Panc1 (cell line): ENCODE data around the gene MYT1. TPM values are rescaled to one million over a fixed set of nuclear protein-coding genes. Genes with fewer than 3 reads are reported as not detected.

ENCODE experiments used
- ATAC-seq: fragments of 200-7000 bp; cut with Tn5 transposase; 2 replicates; pipeline ENCODE4 v1.9.1; 2020; ENCODE audit warnings: mild to moderate bottlenecking, moderate library complexity
- BruUV-seq: library from RNA; stranded (reverse); fragments of 400-500 nt; replicated peaks from 2 replicates; lab custom pipeline; 2021; lab: Mats Ljungman, UMichigan
- CTCF ChIA-PET: fragments of 300-600 bp; sonication (Branson Sonifier 250); formaldehyde crosslinking; loops from one replicate; lab custom pipeline; 2022; ENCODE audit warnings: antibody characterized with exemption; lab: Charles Lee
- POLR2A ChIA-PET: fragments of 300-600 bp; sonication (Branson Sonifier 250); formaldehyde crosslinking; loops from one replicate; lab custom pipeline; 2022; ENCODE audit warnings: antibody characterized with exemption; lab: Charles Lee
- DNase-seq: peaks from one replicate; pipeline ENCODE4 v3.0.0-alpha.2; 2010; ENCODE audit warnings: low read depth, low spot score
- H3K27ac ChIP-seq: 2 replicates; pipeline ENCODE4 v1.5.1; 2011; ENCODE audit warnings: mild to moderate bottlenecking, low read length, inconsistent platforms
- H3K27me3 ChIP-seq: fragments of 200-500 bp; sonication (Bioruptor generic); 2 replicates; pipeline ENCODE4 v1.6.0; 2014; ENCODE audit warnings: low read length, inconsistent platforms; ENCODE audit not compliant: control insufficient read depth, insufficient read depth
- H3K36me3 ChIP-seq: fragments of 200-500 bp; sonication (Bioruptor generic); 2 replicates; pipeline ENCODE4 v1.5.1; 2014; ENCODE audit warnings: inconsistent platforms, mild to moderate bottlenecking, low read length, moderate library complexity; ENCODE audit not compliant: control insufficient read depth, insufficient read depth
- H3K4me1 ChIP-seq: 2 replicates; pipeline ENCODE4 v1.5.1; 2011; ENCODE audit warnings: inconsistent platforms, mild to moderate bottlenecking, low read length, moderate library complexity; ENCODE audit not compliant: control insufficient read depth, insufficient read depth
- H3K4me3 ChIP-seq, 2 experiments: 2 replicates each; pipeline ENCODE4 v1.5.1; 2011 to 2012; ENCODE audit warnings: low read depth in 2 of 2, low read length in 2 of 2, mild to moderate bottlenecking in 2 of 2, inconsistent platforms in 1 of 2, moderate library complexity in 1 of 2
- H3K9me3 ChIP-seq: fragments of 200-500 bp; sonication (Bioruptor generic); 2 replicates; pipeline ENCODE4 v1.5.1; 2014; ENCODE audit warnings: low read depth, mild to moderate bottlenecking, inconsistent platforms, low read length, moderate library complexity; ENCODE audit not compliant: control insufficient read depth, insufficient read depth
- POLR2AphosphoS5 ChIP-seq: IDR thresholded peaks from 2 replicates; pipeline ENCODE4 v1.6.1; 2012; ENCODE audit warnings: mild to moderate bottlenecking, low read depth, low read length, moderate library complexity
- SIN3A ChIP-seq: IDR thresholded peaks from 2 replicates; pipeline ENCODE4 v1.6.1; 2012; ENCODE audit warnings: low read depth, mild to moderate bottlenecking, low read length, moderate library complexity, borderline replicate concordance; ENCODE audit not compliant: insufficient read depth
- TCF7L2 ChIP-seq: IDR thresholded peaks from 2 replicates; pipeline ENCODE4 v1.6.1; 2011; ENCODE audit warnings: mild to moderate bottlenecking, low read depth, low read length, inconsistent platforms
- in situ Hi-C: cut with HindIII; loops from 2 replicates; pipeline ENCODE4 v1.10.0; 2016; ENCODE audit warnings: low sequenced_read_pairs, low pct_unique_long_range_greater_than_20kb
- intact Hi-C: fragments of 100-400 bp; cut with micrococcal nuclease; formaldehyde crosslinking; loops from one replicate; pipeline ENCODE4 v1.10.0; 2022; ENCODE audit not compliant: unreplicated experiment
- total RNA-seq: library from RNA; stranded (reverse); gene quantifications from one replicate; pipeline ENCODE4 v1.2.1, GENCODE V29; 2021; ENCODE audit not compliant: unreplicated experiment
- TF ChIP-seq, protein P1 (sequence below): fragments of 450-650 bp; IDR thresholded peaks from 2 replicates; pipeline ENCODE4 v1.5.1; 2017; ENCODE audit warnings: mild to moderate bottlenecking
- TF ChIP-seq, protein P2 (sequence below), 2 experiments: IDR thresholded peaks; 2 replicates each; pipeline ENCODE4 v1.6.1; 2011 to 2012; ENCODE audit warnings: low read depth in 2 of 2, control low read depth in 1 of 2, low read length in 1 of 2, mild to moderate bottlenecking in 1 of 2, moderate library complexity in 1 of 2; ENCODE audit not compliant: insufficient read depth in 1 of 2

MYT1 gene
- total RNA-seq, 1 experiment from 2014 or later = 0.41 TPM

DNA sequence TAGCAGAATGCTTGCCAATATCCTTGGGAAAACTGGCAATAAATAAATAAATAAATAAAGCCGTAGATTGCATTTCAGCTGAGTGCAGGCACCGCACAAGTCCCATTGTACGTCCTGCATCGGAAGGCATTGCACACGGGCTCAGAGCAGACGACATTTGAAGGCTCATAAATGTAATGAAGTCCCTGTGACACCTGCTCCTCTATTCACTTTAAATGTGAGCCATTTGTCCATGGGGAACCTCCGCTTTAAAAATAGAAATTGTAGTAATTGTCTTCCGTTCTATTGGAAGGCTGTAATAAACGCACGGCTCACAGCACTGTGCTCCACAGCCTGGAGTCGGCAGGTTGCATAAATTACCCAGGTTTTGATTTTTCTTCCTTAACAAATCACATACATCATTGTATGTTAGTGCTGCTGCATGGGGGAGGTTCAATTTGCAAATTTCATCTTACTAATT lies 32.6 kb downstream of the MYT1 start:
- no peak for DNase-seq
- Histone ChIP-seq H3K36me3 (no peaks in the 10 kb centered on the region), H3K27me3 (peaks cover 9% of the 10 kb centered on the region), H3K4me3 (no peak overlapping the region), H3K27ac (no peak overlapping the region), H3K4me1 (no peaks in the 10 kb centered on the region), H3K9me3 (no peaks in the 10 kb centered on the region)
- POLR2A ChIA-PET = no interaction called here
- intact Hi-C loops = no loop called here
- TF ChIP-seq, protein P1, sequence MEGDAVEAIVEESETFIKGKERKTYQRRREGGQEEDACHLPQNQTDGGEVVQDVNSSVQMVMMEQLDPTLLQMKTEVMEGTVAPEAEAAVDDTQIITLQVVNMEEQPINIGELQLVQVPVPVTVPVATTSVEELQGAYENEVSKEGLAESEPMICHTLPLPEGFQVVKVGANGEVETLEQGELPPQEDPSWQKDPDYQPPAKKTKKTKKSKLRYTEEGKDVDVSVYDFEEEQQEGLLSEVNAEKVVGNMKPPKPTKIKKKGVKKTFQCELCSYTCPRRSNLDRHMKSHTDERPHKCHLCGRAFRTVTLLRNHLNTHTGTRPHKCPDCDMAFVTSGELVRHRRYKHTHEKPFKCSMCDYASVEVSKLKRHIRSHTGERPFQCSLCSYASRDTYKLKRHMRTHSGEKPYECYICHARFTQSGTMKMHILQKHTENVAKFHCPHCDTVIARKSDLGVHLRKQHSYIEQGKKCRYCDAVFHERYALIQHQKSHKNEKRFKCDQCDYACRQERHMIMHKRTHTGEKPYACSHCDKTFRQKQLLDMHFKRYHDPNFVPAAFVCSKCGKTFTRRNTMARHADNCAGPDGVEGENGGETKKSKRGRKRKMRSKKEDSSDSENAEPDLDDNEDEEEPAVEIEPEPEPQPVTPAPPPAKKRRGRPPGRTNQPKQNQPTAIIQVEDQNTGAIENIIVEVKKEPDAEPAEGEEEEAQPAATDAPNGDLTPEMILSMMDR = no peak
- TF ChIP-seq, protein P2, sequence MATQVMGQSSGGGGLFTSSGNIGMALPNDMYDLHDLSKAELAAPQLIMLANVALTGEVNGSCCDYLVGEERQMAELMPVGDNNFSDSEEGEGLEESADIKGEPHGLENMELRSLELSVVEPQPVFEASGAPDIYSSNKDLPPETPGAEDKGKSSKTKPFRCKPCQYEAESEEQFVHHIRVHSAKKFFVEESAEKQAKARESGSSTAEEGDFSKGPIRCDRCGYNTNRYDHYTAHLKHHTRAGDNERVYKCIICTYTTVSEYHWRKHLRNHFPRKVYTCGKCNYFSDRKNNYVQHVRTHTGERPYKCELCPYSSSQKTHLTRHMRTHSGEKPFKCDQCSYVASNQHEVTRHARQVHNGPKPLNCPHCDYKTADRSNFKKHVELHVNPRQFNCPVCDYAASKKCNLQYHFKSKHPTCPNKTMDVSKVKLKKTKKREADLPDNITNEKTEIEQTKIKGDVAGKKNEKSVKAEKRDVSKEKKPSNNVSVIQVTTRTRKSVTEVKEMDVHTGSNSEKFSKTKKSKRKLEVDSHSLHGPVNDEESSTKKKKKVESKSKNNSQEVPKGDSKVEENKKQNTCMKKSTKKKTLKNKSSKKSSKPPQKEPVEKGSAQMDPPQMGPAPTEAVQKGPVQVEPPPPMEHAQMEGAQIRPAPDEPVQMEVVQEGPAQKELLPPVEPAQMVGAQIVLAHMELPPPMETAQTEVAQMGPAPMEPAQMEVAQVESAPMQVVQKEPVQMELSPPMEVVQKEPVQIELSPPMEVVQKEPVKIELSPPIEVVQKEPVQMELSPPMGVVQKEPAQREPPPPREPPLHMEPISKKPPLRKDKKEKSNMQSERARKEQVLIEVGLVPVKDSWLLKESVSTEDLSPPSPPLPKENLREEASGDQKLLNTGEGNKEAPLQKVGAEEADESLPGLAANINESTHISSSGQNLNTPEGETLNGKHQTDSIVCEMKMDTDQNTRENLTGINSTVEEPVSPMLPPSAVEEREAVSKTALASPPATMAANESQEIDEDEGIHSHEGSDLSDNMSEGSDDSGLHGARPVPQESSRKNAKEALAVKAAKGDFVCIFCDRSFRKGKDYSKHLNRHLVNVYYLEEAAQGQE (IDR thresholded peaks at IDR 0.05; ENCODE audit: insufficient read depth in 1 of 2, low read depth in 2 of 2, low read length in 1 of 2) = no peak
- TF ChIP-seq TCF7L2 = no peak
- TF ChIP-seq POLR2AphosphoS5 = no peak
- no peak for TF ChIP-seq SIN3A
- in situ Hi-C loops = no loop called here
- BruUV-seq = no TSS peak
- CTCF ChIA-PET = no interaction called here
- ATAC-seq = no peak

DNA sequence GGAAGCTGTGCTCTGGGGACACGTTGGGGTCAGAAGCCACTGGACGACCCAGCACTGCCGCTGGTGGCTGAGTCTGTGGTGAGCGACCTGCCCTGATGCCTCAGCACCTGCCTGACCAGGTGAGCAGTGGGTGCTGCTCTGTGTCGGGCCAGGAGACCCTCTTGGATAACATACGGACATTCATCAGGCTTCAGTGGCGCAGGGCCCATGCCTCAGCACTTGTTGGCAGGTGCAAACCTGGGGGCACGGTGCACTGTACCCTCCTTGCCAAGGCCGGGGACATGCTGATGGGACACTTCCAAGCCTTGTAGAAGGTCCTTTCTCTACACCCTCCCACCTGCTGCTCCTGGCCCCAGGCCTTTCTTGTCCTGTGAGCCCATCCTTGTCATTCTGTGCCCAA lies 34.1 kb downstream of the MYT1 start:
- Histone ChIP-seq H3K27me3 (peaks cover 4% of the 10 kb centered on the region), H3K4me1 (no peaks in the 10 kb centered on the region), H3K27ac (no peak overlapping the region), H3K9me3 (no peaks in the 10 kb centered on the region), H3K4me3 (no peak overlapping the region), H3K36me3 (no peaks in the 10 kb centered on the region)
- DNase-seq (no peak), ATAC-seq (no peak)
- ChIA-PET POLR2A (no interaction called here), CTCF (no interaction called here)
- intact Hi-C loops (no loop called here), in situ Hi-C loops (no loop called here)
- TF ChIP-seq POLR2AphosphoS5 = no peak
- TF ChIP-seq, protein P1 = no peak
- no peak for TF ChIP-seq TCF7L2
- no peak for TF ChIP-seq SIN3A
- TF ChIP-seq, protein P2 (IDR thresholded peaks at IDR 0.05; ENCODE audit: insufficient read depth in 1 of 2, low read depth in 2 of 2, low read length in 1 of 2) = no peak
- no TSS peak for BruUV-seq
